Stimulated activated CD4-positive, alpha-beta T cell treated with anti-CD3 and anti-CD28 coated beads, Interleukin-12 subunit alpha, Interleukin-12 subunit beta, amount 100 ng/mL, for 4 hours (primary cell): ENCODE results near the gene RNFT2.

Source experiments
- DNase-seq: peaks from one replicate; pipeline ENCODE4 v3.0.0-alpha.2; 2020

RNFT2 gene

GRCh38 chr12:116737774-116738657 is at the start of gene RNFT2, which contains the start of gene SPRING1:
Gene RNFT2, plus strand, starts transcription at chr12:116738315. Its CDS starts 2,183 bp downstream, at chr12:116740498.
Gene SPRING1, minus strand, starts transcription at chr12:116738069. Its CDS starts 169 bp downstream, at chr12:116737900.
- peak; percentile 98 for DNase-seq

- DNase-seq, result no peak
Observed at GRCh38 chr12:116689521-116689920, 48.6 kb upstream of the RNFT2 start.

- no peak for DNase-seq
Observed at GRCh38 chr12:116689979-116690744, 48.0 kb upstream of the RNFT2 start.

GRCh38 chr12:116691205-116691604 is 46.9 kb upstream of the RNFT2 start:
- no peak for DNase-seq

GRCh38 chr12:116691636-116692035 is 46.5 kb upstream of the RNFT2 start:
- no peak for DNase-seq

GRCh38 chr12:116692605-116693004 is 45.5 kb upstream of the RNFT2 start:
- DNase-seq, result no peak

- DNase-seq, result no peak
Observed at GRCh38 chr12:116693286-116694227, 44.6 kb upstream of the RNFT2 start.

GRCh38 chr12:116694653-116695463 is 43.3 kb upstream of the RNFT2 start:
- DNase-seq, result no peak

GRCh38 chr12:116695464-116695725 is 42.7 kb upstream of the RNFT2 start:
- no peak for DNase-seq

- no peak for DNase-seq
Observed at GRCh38 chr12:116697305-116697704, 40.8 kb upstream of the RNFT2 start.

GRCh38 chr12:116697716-116698115 is 40.4 kb upstream of the RNFT2 start:
- no peak for DNase-seq

GRCh38 chr12:116698116-116698515 is 40.0 kb upstream of the RNFT2 start:
- DNase-seq, result no peak

- no peak for DNase-seq
Observed at GRCh38 chr12:116698554-116699075, 39.5 kb upstream of the RNFT2 start.

GRCh38 chr12:116700066-116700465 is 38.0 kb upstream of the RNFT2 start:
- no peak for DNase-seq

GRCh38 chr12:116701432-116701831 is 36.7 kb upstream of the RNFT2 start:
- no peak for DNase-seq

GRCh38 chr12:116703214-116703795 is 34.8 kb upstream of the RNFT2 start:
- DNase-seq, result peak; percentile 58

- no peak for DNase-seq
Observed at GRCh38 chr12:116707751-116708150, 30.4 kb upstream of the RNFT2 start.

GRCh38 chr12:116708826-116709756 is 29.0 kb upstream of the RNFT2 start:
- peak; percentile 30 for DNase-seq

- no peak for DNase-seq
Observed at GRCh38 chr12:116709768-116710167, 28.3 kb upstream of the RNFT2 start.
